Stimulated activated CD8-positive, alpha-beta memory T cell treated with anti-CD3 and anti-CD28 coated beads, Interleukin-7, amount 100 ng/mL, for 4 hours (primary cell): ENCODE results near the gene INTS7.

ENCODE experiments used
- DNase-seq, 2 donors: peaks; one replicate each; pipeline ENCODE4 v3.0.0-alpha.2; 2020; ENCODE audit warnings: low read depth in 2 of 2

INTS7 gene

GRCh38 chr1:211909395-211909794, 126.0 kb downstream of the INTS7 start:
- DNase-seq: no peak

- no peak for DNase-seq
Observed at GRCh38 chr1:211908951-211909350, 126.4 kb downstream of the INTS7 start.

GRCh38 chr1:211908453-211908852, 126.9 kb downstream of the INTS7 start:
- DNase-seq: no peak

- no peak for DNase-seq
Observed at GRCh38 chr1:211903490-211904245, 131.7 kb downstream of the INTS7 start.

GRCh38 chr1:211902624-211903291, 132.6 kb downstream of the INTS7 start:
- DNase-seq: no peak

GRCh38 chr1:211901945-211902344, 133.4 kb downstream of the INTS7 start:
- no peak for DNase-seq

- no peak for DNase-seq
Observed at GRCh38 chr1:211900441-211900840, 134.9 kb downstream of the INTS7 start.

- DNase-seq: no peak
Observed at GRCh38 chr1:211896958-211897357, 138.4 kb downstream of the INTS7 start.

- DNase-seq: no peak
Observed at GRCh38 chr1:211895126-211895759, 140.1 kb downstream of the INTS7 start.

GRCh38 chr1:211894312-211894711, 141.0 kb downstream of the INTS7 start:
- no peak for DNase-seq

- no peak for DNase-seq
Observed at GRCh38 chr1:211893260-211893659, 142.1 kb downstream of the INTS7 start.

- no peak for DNase-seq
Observed at GRCh38 chr1:211892577-211892976, 142.8 kb downstream of the INTS7 start.

- DNase-seq: no peak
Observed at GRCh38 chr1:211891708-211892107, 143.6 kb downstream of the INTS7 start.
